Cardiac fibroblast (primary cell): ENCODE data around the gene SLC2A10.

Experiments
- DNase-seq, 2 donors: peaks; one replicate each; pipeline versions ENCODE4 v3.0.0 to v3.0.0-alpha.2; 2010; ENCODE audit warnings: low read depth in 2 of 2
- H3K4me3 ChIP-seq, 2 donors: replicated peaks in 1 of 2; 1 replicate in 1 of 2; 2 replicates in 1 of 2; pipeline ENCODE4 v1.5.1; 2011; ENCODE audit warnings: low read depth in 2 of 2, low read length in 2 of 2, mild to moderate bottlenecking in 2 of 2, moderate library complexity in 1 of 2
- CTCF ChIP-seq: IDR thresholded peaks from one replicate; pipeline ENCODE4 v1.5.1; 2011; ENCODE audit warnings: low read depth, mild to moderate bottlenecking, low read length, inconsistent platforms

Gene SLC2A10

GRCh38 chr20:46772901-46773300, 63.5 kb downstream of the SLC2A10 start:
- no peak for DNase-seq
- no peak overlapping the region for H3K4me3 ChIP-seq
- peak; percentile 16 for TF ChIP-seq CTCF

GRCh38 chr20:46773680-46774079, 64.2 kb downstream of the SLC2A10 start:
- no peak for DNase-seq

GRCh38 chr20:46774236-46774635, 64.8 kb downstream of the SLC2A10 start:
- no peak for DNase-seq
- no peak for TF ChIP-seq CTCF
- H3K4me3 ChIP-seq: no peak overlapping the region

More at GRCh38 chr20:46773680-46774079, 64.2 kb downstream of the SLC2A10 start:
- no peak overlapping the region for H3K4me3 ChIP-seq
- TF ChIP-seq CTCF: no peak

- no peak for TF ChIP-seq CTCF
- no peak for DNase-seq
- no peak overlapping the region for H3K4me3 ChIP-seq
Observed at GRCh38 chr20:46774943-46775560, 65.6 kb downstream of the SLC2A10 start.

GRCh38 chr20:46775806-46776205, 66.4 kb downstream of the SLC2A10 start:
- TF ChIP-seq CTCF: no peak
- no peak for DNase-seq
- no peak overlapping the region for H3K4me3 ChIP-seq

- TF ChIP-seq CTCF: no peak
- DNase-seq: no peak
- no peak overlapping the region for H3K4me3 ChIP-seq
Observed at GRCh38 chr20:46777331-46777730, 67.9 kb downstream of the SLC2A10 start.

GRCh38 chr20:46779831-46780230, 70.4 kb downstream of the SLC2A10 start:
- no peak overlapping the region for H3K4me3 ChIP-seq
- DNase-seq: no peak
- no peak for TF ChIP-seq CTCF
